SK-N-SH (cell line): ENCODE measurements around the gene C4BPB. TPM values are rescaled to one million over a fixed set of nuclear protein-coding genes. Genes with fewer than 3 reads are reported as not detected.

ENCODE experiments used
- CTCF ChIA-PET: fragments of 300-600, 350-600 bp; formaldehyde crosslinking; extraction: SDS; loops from one replicate; lab custom pipeline; 2021; lab: Yijun Ruan, JAX
- POLR2A ChIA-PET: fragments of 350-600 bp; sonication (Branson Sonifier 250); formaldehyde crosslinking; extraction: SDS; loops from one replicate; lab custom pipeline; 2020; ENCODE audit warnings: antibody characterized with exemption, inconsistent platforms; lab: Yijun Ruan, JAX
- DNase-seq: peaks from one replicate; pipeline ENCODE4 v3.0.0; 2012
- H2AFZ ChIP-seq: fragments of 200-600 bp; sonication (generic); 2 replicates; pipeline ENCODE4 v1.8.1; 2016; ENCODE audit warnings: antibody characterized with exemption, mild to moderate bottlenecking, low read depth
- H3F3A ChIP-seq: fragments of 200-600 bp; sonication (generic); replicated peaks from 2 replicates; pipeline ENCODE3; 2016; ENCODE audit warnings: antibody characterized with exemption, mild to moderate bottlenecking; ENCODE audit not compliant: insufficient read depth
- H3K27ac ChIP-seq, 2 experiments: fragments of 200-500 bp in 1 of 2; fragments of 200-600 bp in 1 of 2; sonication (Bioruptor generic) in 1 of 2; sonication (generic), shearing (Covaris generic) in 1 of 2; 2 replicates each; pipeline versions ENCODE4 v1.5.1 to v1.6.1; 2014 to 2016; ENCODE audit warnings: low read depth in 2 of 2, inconsistent platforms in 1 of 2, low read length in 1 of 2, mild to moderate bottlenecking in 1 of 2, mixed read lengths in 1 of 2
- H3K27me3 ChIP-seq: fragments of 200-600 bp; sonication (generic), shearing (Covaris generic); 2 replicates; pipeline ENCODE4 v1.6.1; 2016; ENCODE audit warnings: mixed run types; ENCODE audit not compliant: insufficient read depth
- H3K36me3 ChIP-seq, 2 experiments: fragments of 200-500 bp in 1 of 2; fragments of 200-600 bp in 1 of 2; sonication (Bioruptor generic) in 1 of 2; sonication (generic) in 1 of 2; replicated peaks in 1 of 2; 2 replicates each; pipeline versions ENCODE3 to v1.5.1; 2014 to 2016; ENCODE audit warnings: low read length in 1 of 2, mild to moderate bottlenecking in 1 of 2; ENCODE audit not compliant: insufficient read depth in 2 of 2, control insufficient read depth in 1 of 2
- H3K4me1 ChIP-seq, 2 experiments: fragments of 200-500 bp in 1 of 2; fragments of 200-600 bp in 1 of 2; sonication (Bioruptor generic) in 1 of 2; sonication (generic), shearing (Covaris generic) in 1 of 2; 2 replicates each; pipeline versions ENCODE4 v1.5.1 to v1.6.1; 2014 to 2016; ENCODE audit warnings: low read depth in 1 of 2, low read length in 1 of 2, mixed run types in 1 of 2; ENCODE audit not compliant: insufficient read depth in 2 of 2, control insufficient read depth in 1 of 2
- H3K4me2 ChIP-seq: fragments of 200-600 bp; sonication (generic), shearing (Covaris generic); 2 replicates; pipeline ENCODE4 v1.6.1; 2017; ENCODE audit warnings: mixed run types
- H3K4me3 ChIP-seq, 2 experiments: fragments of 200-500 bp in 1 of 2; fragments of 200-600 bp in 1 of 2; sonication (Bioruptor generic) in 1 of 2; sonication (generic), shearing (Covaris generic) in 1 of 2; 2 replicates each; pipeline versions ENCODE4 v1.5.1 to v1.8.1; 2014 to 2016; ENCODE audit warnings: low read depth in 2 of 2, inconsistent platforms in 1 of 2, low read length in 1 of 2, mild to moderate bottlenecking in 1 of 2, mixed read lengths in 1 of 2, moderate library complexity in 1 of 2
- H3K79me2 ChIP-seq: fragments of 200-600 bp; sonication (generic); 2 replicates; pipeline ENCODE4 v1.8.1; 2017; ENCODE audit warnings: mild to moderate bottlenecking; ENCODE audit not compliant: insufficient read depth
- H3K9ac ChIP-seq: fragments of 200-600 bp; sonication (generic); 2 replicates; pipeline ENCODE4 v1.6.1; 2017; ENCODE audit warnings: mixed run types
- H3K9me2 ChIP-seq: fragments of 200-600 bp; sonication (generic); 2 replicates; pipeline ENCODE4 v1.6.1; 2017; ENCODE audit warnings: mixed run types
- H3K9me3 ChIP-seq: fragments of 200-600 bp; sonication (generic); 2 replicates; pipeline ENCODE4 v1.6.1; 2017; ENCODE audit warnings: mixed run types, mild to moderate bottlenecking, moderate library complexity
- H4K20me1 ChIP-seq: fragments of 200-600 bp; sonication (generic); 2 replicates; pipeline ENCODE4 v1.6.1; 2017; ENCODE audit warnings: mild to moderate bottlenecking, mixed run types; ENCODE audit not compliant: insufficient read depth
- CHD2 ChIP-seq: fragments of 150-350 bp; IDR thresholded peaks from 2 replicates; pipeline ENCODE4 v1.6.1; 2018; ENCODE audit warnings: low read length; ENCODE audit not compliant: partially characterized antibody
- CTCF ChIP-seq: fragments of 200-600 bp; sonication (generic); IDR thresholded peaks from 2 replicates; pipeline ENCODE4 v1.6.1; 2017; ENCODE audit warnings: antibody characterized with exemption, mild to moderate bottlenecking, moderate library complexity
- EZH2phosphoT487 ChIP-seq: fragments of 200-600 bp; sonication (generic); IDR thresholded peaks from 2 replicates; pipeline ENCODE4 v1.6.1; 2017; ENCODE audit warnings: low read depth, mixed run types, mild to moderate bottlenecking, antibody characterized with exemption, moderate library complexity, borderline replicate concordance
- FOSL2 ChIP-seq: IDR thresholded peaks from 2 replicates; pipeline ENCODE4 v1.4.0; 2012; ENCODE audit warnings: low read depth, mild to moderate bottlenecking, moderate library complexity, borderline replicate concordance
- FOXJ3 ChIP-seq: sonication (generic); formaldehyde crosslinking; IDR thresholded peaks from 2 replicates; pipeline ENCODE4 v1.5.1; 2020; ENCODE audit warnings: mild to moderate bottlenecking, missing genetic modification reagents
- FOXM1 ChIP-seq: IDR thresholded peaks from 2 replicates; pipeline ENCODE4 v1.4.0; 2012; ENCODE audit warnings: low read depth, mild to moderate bottlenecking
- GABPA ChIP-seq: IDR thresholded peaks from 2 replicates; pipeline ENCODE4 v1.4.0; 2012; ENCODE audit warnings: low read depth, mild to moderate bottlenecking
- JUND ChIP-seq: IDR thresholded peaks from 2 replicates; pipeline ENCODE4 v1.4.0; 2012
- PBX3 ChIP-seq: IDR thresholded peaks from 2 replicates; pipeline ENCODE4; 2012
- POLR2AphosphoS5 ChIP-seq: IDR thresholded peaks from 2 replicates; pipeline ENCODE4 v1.6.1; 2012; ENCODE audit warnings: low read depth, low read length
- RAD21 ChIP-seq: IDR thresholded peaks from 2 replicates; pipeline ENCODE4 v1.6.1; 2012; ENCODE audit warnings: mild to moderate bottlenecking, low read length
- RCOR1 ChIP-seq: fragments of 150-350 bp; IDR thresholded peaks from 2 replicates; pipeline ENCODE4 v1.6.1; 2017; ENCODE audit warnings: antibody characterized with exemption, low read length
- RFX5 ChIP-seq: IDR thresholded peaks from 2 replicates; pipeline ENCODE4 v1.6.1; 2012; ENCODE audit warnings: mild to moderate bottlenecking, improper control_type of control experiment, low read length
- TAF1 ChIP-seq: IDR thresholded peaks from 2 replicates; pipeline ENCODE4 v1.6.1; 2012; ENCODE audit warnings: low read depth, mild to moderate bottlenecking, low read length, moderate library complexity, borderline replicate concordance
- TEAD4 ChIP-seq: IDR thresholded peaks from 2 replicates; pipeline ENCODE4 v1.4.0; 2012; ENCODE audit warnings: mild to moderate bottlenecking, borderline replicate concordance; ENCODE audit not compliant: insufficient read depth
- USF2 ChIP-seq: fragments of 150-350 bp; IDR thresholded peaks from 2 replicates; pipeline ENCODE4 v1.6.1; 2017; ENCODE audit warnings: antibody characterized with exemption, low read length, low read depth, borderline replicate concordance
- WGBS: methylation state at CpG from one replicate; pipeline ENCODE4 v1.1.6; 2017; ENCODE audit warnings: low lambda C conversion rate; 5-methylcytosine and 5-hydroxymethylcytosine counted together
- polyA plus RNA-seq, 3 experiments: library from polyadenylated mRNA; depleted of rRNA; stranded (reverse); fragments of >200 nt; gene quantifications; 2 replicates each; pipeline ENCODE4 v1.2.3, GENCODE V29; 2012
- TF ChIP-seq, protein P1 (sequence below): IDR thresholded peaks from 2 replicates; pipeline ENCODE4 v1.4.0; 2012; ENCODE audit warnings: low read depth
- TF ChIP-seq, protein P2 (sequence below): IDR thresholded peaks from 2 replicates; pipeline ENCODE4 v1.4.0; 2012; ENCODE audit warnings: low read depth, borderline replicate concordance
- TF ChIP-seq, protein P3 (sequence below): fragments of 150-350 bp; IDR thresholded peaks from 2 replicates; pipeline ENCODE4 v1.6.1; 2016; ENCODE audit warnings: mild to moderate bottlenecking, low read depth, low read length
- TF ChIP-seq, protein P4 (sequence below): IDR thresholded peaks from 2 replicates; pipeline ENCODE4 v1.4.0; 2012; ENCODE audit warnings: low read depth, borderline replicate concordance

Gene C4BPB
- polyA plus RNA-seq, 1 of the 3 experiments (the other 2 are of a cell fraction) = not detected

GRCh38 chr1:207079706-207080241 lies 8.9 kb upstream of the C4BPB start (continued):
- TF ChIP-seq USF2 (no peak), EZH2phosphoT487 (no peak), POLR2AphosphoS5 (no peak), TAF1 (no peak), FOXJ3 (no peak), RFX5 (no peak)

GRCh38 chr1:207081088-207081487 lies 7.6 kb upstream of the C4BPB start:
- H3K9me3 ChIP-seq = no peaks in the 10 kb centered on the region
- WGBS = 59% methylated on average over 2 of the region's 2 CpGs
- H3K36me3 ChIP-seq = no peaks in the 10 kb centered on the region
- H3K27ac ChIP-seq = no peak overlapping the region
- no peaks in the 10 kb centered on the region for H4K20me1 ChIP-seq
- H3K9ac ChIP-seq = no peak overlapping the region
- H3K4me2 ChIP-seq = no peak overlapping the region
- no peaks in the 10 kb centered on the region for H3K79me2 ChIP-seq
- H3F3A ChIP-seq = peaks cover 6% of the 10 kb centered on the region
- ChIA-PET CTCF (interaction anchor here (1.4 to 3.4 kb wide), 4 partner anchors 13 to 324 kb away, joined by 3 to 24 read pairs (median 6); partner anchors contain the start of gene PFKFB2), POLR2A (no interaction called here)
- no peaks in the 10 kb centered on the region for H3K9me2 ChIP-seq
- no peak for DNase-seq
- H3K27me3 ChIP-seq = no peaks in the 10 kb centered on the region; the same call in 1 of the 2 replicates
- H2AFZ ChIP-seq = no peak overlapping the region
- no peak overlapping the region for H3K4me3 ChIP-seq
- H3K4me1 ChIP-seq = no peaks in the 10 kb centered on the region; a peak in 1 of 4 replicates
- TF ChIP-seq RFX5 = no peak
- TF ChIP-seq, protein P1, sequence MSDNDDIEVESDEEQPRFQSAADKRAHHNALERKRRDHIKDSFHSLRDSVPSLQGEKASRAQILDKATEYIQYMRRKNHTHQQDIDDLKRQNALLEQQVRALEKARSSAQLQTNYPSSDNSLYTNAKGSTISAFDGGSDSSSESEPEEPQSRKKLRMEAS = no peak
- TF ChIP-seq RCOR1 = no peak
- TF ChIP-seq, protein P2, sequence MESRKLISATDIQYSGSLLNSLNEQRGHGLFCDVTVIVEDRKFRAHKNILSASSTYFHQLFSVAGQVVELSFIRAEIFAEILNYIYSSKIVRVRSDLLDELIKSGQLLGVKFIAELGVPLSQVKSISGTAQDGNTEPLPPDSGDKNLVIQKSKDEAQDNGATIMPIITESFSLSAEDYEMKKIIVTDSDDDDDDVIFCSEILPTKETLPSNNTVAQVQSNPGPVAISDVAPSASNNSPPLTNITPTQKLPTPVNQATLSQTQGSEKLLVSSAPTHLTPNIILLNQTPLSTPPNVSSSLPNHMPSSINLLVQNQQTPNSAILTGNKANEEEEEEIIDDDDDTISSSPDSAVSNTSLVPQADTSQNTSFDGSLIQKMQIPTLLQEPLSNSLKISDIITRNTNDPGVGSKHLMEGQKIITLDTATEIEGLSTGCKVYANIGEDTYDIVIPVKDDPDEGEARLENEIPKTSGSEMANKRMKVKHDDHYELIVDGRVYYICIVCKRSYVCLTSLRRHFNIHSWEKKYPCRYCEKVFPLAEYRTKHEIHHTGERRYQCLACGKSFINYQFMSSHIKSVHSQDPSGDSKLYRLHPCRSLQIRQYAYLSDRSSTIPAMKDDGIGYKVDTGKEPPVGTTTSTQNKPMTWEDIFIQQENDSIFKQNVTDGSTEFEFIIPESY = no peak
- TF ChIP-seq, protein P3, sequence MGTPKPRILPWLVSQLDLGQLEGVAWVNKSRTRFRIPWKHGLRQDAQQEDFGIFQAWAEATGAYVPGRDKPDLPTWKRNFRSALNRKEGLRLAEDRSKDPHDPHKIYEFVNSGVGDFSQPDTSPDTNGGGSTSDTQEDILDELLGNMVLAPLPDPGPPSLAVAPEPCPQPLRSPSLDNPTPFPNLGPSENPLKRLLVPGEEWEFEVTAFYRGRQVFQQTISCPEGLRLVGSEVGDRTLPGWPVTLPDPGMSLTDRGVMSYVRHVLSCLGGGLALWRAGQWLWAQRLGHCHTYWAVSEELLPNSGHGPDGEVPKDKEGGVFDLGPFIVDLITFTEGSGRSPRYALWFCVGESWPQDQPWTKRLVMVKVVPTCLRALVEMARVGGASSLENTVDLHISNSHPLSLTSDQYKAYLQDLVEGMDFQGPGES = no peak
- no peak for TF ChIP-seq PBX3
- no peak for TF ChIP-seq GABPA
- no peak for TF ChIP-seq RAD21
- no peak for TF ChIP-seq FOSL2
- TF ChIP-seq FOXM1 = no peak
- TF ChIP-seq CHD2 = no peak
- no peak for TF ChIP-seq EZH2phosphoT487
- TF ChIP-seq, protein P4, sequence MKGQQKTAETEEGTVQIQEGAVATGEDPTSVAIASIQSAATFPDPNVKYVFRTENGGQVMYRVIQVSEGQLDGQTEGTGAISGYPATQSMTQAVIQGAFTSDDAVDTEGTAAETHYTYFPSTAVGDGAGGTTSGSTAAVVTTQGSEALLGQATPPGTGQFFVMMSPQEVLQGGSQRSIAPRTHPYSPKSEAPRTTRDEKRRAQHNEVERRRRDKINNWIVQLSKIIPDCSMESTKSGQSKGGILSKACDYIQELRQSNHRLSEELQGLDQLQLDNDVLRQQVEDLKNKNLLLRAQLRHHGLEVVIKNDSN = no peak
- no peak for TF ChIP-seq CTCF
- TF ChIP-seq TEAD4 = no peak
- TF ChIP-seq JUND = no peak
